ENCODE measurements around the gene ZMYND8. TPM values are rescaled to one million over a fixed set of nuclear protein-coding genes. Genes with fewer than 3 reads are reported as not detected.
"Not testable (repeated sequence)": the region's sequence is repeated elsewhere in the genome, so short reads cannot be mapped to it uniquely, and the experiment has no call there.

ZMYND8 gene
- total RNA-seq, 1 donor = 18.8 TPM

- Histone ChIP-seq H3K79me2 (ENCODE audit: insufficient read depth, low read length) (no peaks in the 10 kb centered on the region), H4K20me1 (ENCODE audit: insufficient read depth, low read length) (no peaks in the 10 kb centered on the region), H3K9me3 (ENCODE audit: low read depth, low read length) (no peaks in the 10 kb centered on the region), H3K4me3 (ENCODE audit: insufficient read depth, low read length) (no peak overlapping the region), H3K36me3 (ENCODE audit: insufficient read depth, low read length) (peaks cover 14% of the 10 kb centered on the region), H3K27ac (ENCODE audit: low read depth, low read length) (peak overlapping the region; percentile 55), H3K4me1 (ENCODE audit: insufficient read depth, low read length) (peaks cover 14% of the 10 kb centered on the region), H3K27me3 (ENCODE audit: insufficient read depth, low read length) (no peaks in the 10 kb centered on the region), H2AFZ (ENCODE audit: low read length) (peak overlapping the region; percentile 53), H3K4me2 (ENCODE audit: insufficient read depth, low read length) (no peak overlapping the region)
- peak; percentile 98 for DNase-seq (ENCODE audit: insufficient read length, low spot score, missing footprints)
- TF ChIP-seq CTCF (IDR thresholded peaks at IDR 0.05; ENCODE audit: extremely low read depth, low read depth, low read length) = peak; percentile 91
Measured at GRCh38 chr20:47205577-47206123, 150.8 kb downstream of the ZMYND8 start.

- not testable (repeated sequence) for H3K27me3 ChIP-seq (ENCODE audit: insufficient read depth, low read length); H3K4me3 ChIP-seq (ENCODE audit: insufficient read depth, low read length); H3K4me2 ChIP-seq (ENCODE audit: insufficient read depth, low read length); H3K9me3 ChIP-seq (ENCODE audit: low read depth, low read length); H3K36me3 ChIP-seq (ENCODE audit: insufficient read depth, low read length); DNase-seq (ENCODE audit: insufficient read length, low spot score, missing footprints); H3K79me2 ChIP-seq (ENCODE audit: insufficient read depth, low read length); H3K27ac ChIP-seq (ENCODE audit: low read depth, low read length); H2AFZ ChIP-seq (ENCODE audit: low read length); H4K20me1 ChIP-seq (ENCODE audit: insufficient read depth, low read length)
- peaks cover 14% of the 10 kb centered on the region for H3K4me1 ChIP-seq (ENCODE audit: insufficient read depth, low read length)
Measured at GRCh38 chr20:47204850-47205122, 151.7 kb downstream of the ZMYND8 start.

- TF ChIP-seq CTCF (IDR thresholded peaks at IDR 0.05; ENCODE audit: extremely low read depth, low read depth, low read length) = no peak
- Histone ChIP-seq H3K4me3 (ENCODE audit: insufficient read depth, low read length) (no peak overlapping the region), H4K20me1 (ENCODE audit: insufficient read depth, low read length) (no peaks in the 10 kb centered on the region), H3K4me2 (ENCODE audit: insufficient read depth, low read length) (no peak overlapping the region), H3K27ac (ENCODE audit: low read depth, low read length) (no peak overlapping the region), H3K4me1 (ENCODE audit: insufficient read depth, low read length) (peaks cover 14% of the 10 kb centered on the region), H3K9me3 (ENCODE audit: low read depth, low read length) (no peaks in the 10 kb centered on the region), H3K36me3 (ENCODE audit: insufficient read depth, low read length) (peaks cover 2% of the 10 kb centered on the region), H3K79me2 (ENCODE audit: insufficient read depth, low read length) (no peaks in the 10 kb centered on the region), H3K27me3 (ENCODE audit: insufficient read depth, low read length) (no peaks in the 10 kb centered on the region), H2AFZ (ENCODE audit: low read length) (no peak overlapping the region)
- DNase-seq (ENCODE audit: insufficient read length, low spot score, missing footprints) = peak; percentile 91
Measured at GRCh38 chr20:47204008-47204849, 152.3 kb downstream of the ZMYND8 start.

- Histone ChIP-seq H2AFZ (ENCODE audit: low read length) (no peak overlapping the region), H3K4me2 (ENCODE audit: insufficient read depth, low read length) (no peak overlapping the region), H3K27ac (ENCODE audit: low read depth, low read length) (no peak overlapping the region), H3K36me3 (ENCODE audit: insufficient read depth, low read length) (no peaks in the 10 kb centered on the region), H3K4me1 (ENCODE audit: insufficient read depth, low read length) (peaks cover 14% of the 10 kb centered on the region), H4K20me1 (ENCODE audit: insufficient read depth, low read length) (no peaks in the 10 kb centered on the region), H3K27me3 (ENCODE audit: insufficient read depth, low read length) (no peaks in the 10 kb centered on the region), H3K4me3 (ENCODE audit: insufficient read depth, low read length) (no peak overlapping the region), H3K9me3 (ENCODE audit: low read depth, low read length) (no peaks in the 10 kb centered on the region), H3K79me2 (ENCODE audit: insufficient read depth, low read length) (no peaks in the 10 kb centered on the region)
- no peak for TF ChIP-seq CTCF (IDR thresholded peaks at IDR 0.05; ENCODE audit: extremely low read depth, low read depth, low read length)
- no peak for DNase-seq (ENCODE audit: insufficient read length, low spot score, missing footprints)
Measured at GRCh38 chr20:47202733-47203667, 153.5 kb downstream of the ZMYND8 start.
